NCI-H774 (cell line): Measurements from ENCODE around the gene CLEC2A.
"Not testable (repeated sequence)": the region's sequence is repeated elsewhere in the genome, so short reads cannot be mapped to it uniquely, and the experiment has no call there.

ENCODE experiments used
- DNase-seq: peaks from one replicate; lab custom pipeline; 2025; lab: John Stamatoyannopoulos, UW

The CLEC2A gene

DNA sequence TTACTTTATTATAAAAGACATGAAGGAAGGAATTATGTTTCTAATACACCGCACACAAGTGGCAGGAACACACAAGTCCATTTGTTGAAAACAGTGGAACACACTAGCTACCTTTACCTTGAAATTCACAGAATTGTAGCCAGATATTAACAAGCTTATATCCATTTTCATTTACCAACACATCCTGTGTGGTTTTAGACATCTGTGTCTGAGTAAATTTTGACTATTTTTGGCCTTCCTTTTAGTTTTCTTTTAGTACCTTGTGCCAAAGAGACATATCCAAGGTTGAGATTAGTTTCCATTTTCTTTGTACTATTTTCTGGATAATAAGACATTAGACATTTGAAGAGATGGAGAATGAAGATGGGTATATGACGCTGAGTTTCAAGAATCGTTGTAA, 50.9 kb downstream of the CLEC2A start, which contains the start of gene KLRF2:
Gene KLRF2 (plus strand): TSS at position 244 of the 400 bp plus-strand sequence. CDS start 107 bp downstream, at position 351.
- no peak for DNase-seq

DNA sequence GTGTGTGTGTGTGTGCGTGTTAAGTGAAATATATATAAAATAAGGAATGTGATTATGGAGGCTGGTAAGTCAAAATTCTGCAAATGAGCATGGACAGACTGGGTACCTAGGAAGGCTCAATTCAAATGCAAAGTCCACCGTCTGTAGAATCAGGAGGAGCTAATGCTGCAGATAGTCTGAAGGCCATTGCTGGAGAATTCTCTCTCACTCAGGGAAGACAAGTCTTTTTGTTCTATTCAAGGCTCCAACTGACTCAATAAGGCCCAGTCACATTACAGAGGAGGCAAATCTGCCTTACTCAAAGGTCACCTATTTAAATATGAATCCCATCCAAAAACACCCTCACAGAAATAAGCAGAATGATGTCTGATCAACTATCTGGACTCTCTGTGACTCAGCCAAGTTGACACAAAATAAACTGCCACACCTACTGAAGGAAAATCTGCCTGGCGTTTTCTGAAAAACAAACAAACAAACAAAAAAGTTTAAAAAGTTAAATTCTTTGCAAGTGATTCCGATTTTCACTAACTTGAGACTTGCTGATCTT, 51.6 kb downstream of the CLEC2A start:
- no peak for DNase-seq

DNA sequence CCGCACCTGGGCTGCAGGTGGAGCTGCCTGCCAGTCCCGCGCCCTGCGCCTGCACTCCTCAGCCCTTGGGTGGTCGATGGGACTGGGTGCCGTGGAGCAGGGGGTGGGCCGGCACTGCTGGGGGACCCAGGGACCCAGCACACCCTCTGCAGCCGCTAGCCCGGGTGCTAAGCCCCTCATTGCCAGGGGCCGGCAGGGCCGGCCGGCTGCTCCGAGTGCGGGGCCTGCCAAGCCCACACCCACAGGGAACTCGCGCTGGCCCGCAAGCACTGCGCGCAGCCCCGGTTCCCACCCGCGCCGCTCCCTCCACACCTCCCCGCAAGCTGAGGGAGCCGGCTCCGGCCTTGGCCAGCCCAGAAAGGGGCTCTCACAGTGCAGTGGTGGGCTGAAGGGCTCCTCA, 56.0 kb downstream of the CLEC2A start:
- not testable (repeated sequence) for DNase-seq

DNA sequence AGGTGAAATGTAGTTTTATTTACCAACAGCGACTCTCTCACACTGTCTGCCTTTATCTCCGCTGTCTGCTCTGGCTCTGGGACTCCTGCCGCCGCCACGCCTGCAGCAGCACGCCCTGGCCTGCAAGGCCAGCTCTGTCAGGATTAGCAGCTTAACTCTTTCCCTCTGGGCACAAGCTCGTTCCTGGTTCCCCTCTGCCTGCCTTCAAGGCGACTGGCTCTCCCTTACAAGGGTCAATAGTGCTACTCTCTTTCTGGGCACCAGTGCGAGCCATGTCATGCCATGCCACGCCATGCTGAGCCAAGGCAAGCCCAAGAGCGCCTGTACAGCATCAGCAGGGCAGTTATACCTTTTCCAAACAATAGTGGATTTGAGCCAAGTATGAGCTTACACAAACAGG, 59.4 kb downstream of the CLEC2A start:
- no peak for DNase-seq

DNA sequence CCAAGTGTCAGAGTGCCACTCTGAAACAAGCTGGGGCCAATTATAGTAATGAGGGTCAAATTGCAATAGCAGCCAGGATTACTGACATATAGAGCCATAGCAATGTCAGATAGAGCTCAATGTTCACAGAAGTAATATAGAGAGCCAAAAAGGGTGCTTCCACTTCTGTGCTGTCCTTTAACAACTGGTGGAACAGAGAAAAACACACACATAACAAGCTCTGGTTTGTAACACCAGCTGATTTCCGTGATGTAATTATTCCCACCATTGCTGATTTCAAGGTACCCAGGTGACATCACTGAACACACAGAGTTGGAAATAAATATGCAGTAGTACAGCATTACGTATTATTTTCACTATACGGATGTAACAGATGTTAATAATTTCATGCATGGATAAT, 60.0 kb downstream of the CLEC2A start:
- DNase-seq, result no peak

DNA sequence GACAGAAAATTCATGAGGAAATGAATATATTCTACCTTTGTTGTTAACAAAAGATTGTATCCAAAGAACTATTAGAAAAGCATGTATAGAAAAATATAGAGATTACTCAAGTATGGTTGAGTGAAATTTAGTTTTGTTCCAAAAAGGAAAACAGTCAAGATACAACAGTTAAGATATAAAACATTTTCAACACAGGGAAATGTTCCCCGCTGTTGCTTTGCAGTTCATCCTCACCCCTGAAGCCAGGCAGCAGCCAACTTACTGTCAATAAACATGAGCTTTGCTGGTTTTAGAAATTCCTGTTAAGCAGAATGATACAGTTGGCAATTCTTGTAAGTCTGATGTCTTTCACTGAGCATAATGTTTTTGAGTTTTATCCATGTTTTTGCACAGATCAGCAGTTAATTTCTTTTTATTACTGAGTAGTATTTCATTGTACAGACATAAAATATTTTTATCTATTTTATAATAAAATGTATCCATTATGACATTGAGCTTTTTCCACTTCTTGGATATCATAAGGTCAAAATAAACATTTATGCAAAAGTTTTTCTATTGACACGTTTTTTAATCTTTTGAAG, 61.8 kb downstream of the CLEC2A start:
- no peak for DNase-seq

DNA sequence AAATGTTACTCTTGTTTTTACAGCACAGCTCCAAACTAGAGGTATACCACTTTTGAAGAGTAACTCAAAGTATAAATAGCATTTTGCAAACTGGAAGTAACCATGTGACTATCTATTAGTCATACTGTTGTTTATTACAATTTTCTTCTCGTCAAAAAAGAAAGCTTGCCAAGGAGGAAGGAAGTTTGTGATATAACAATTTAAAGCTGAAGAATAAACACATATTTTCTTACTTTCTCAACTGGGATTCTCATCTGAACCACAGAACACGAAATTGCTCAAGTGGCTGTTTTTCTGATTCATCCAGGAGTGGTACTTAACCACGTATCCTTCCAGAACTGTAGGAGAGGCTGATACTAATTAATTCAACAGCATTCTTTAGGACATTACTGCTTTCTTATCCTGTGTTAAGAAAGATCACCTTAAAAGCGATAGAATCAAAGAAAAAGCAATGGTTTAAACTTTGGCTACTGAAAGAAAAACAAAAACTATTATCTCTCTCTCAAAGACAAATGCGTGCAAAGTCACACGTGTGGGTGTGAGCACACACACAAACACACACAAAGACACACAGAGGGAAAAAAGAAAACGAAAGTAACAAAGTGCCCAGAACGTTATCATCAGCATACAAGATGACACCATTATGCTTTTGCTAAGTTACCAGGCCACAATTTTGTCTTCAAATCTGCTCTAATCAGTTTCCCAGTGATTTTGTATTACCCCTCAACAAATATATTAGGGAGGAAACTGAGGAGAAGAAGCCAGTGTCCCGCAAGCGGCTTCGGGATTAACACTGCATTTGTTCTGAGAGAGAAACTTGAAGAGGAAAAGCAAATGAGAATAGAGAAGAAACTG, 62.6 kb downstream of the CLEC2A start, which contains the start of gene CLEC2B:
Gene CLEC2B (minus strand): TSS at position 48 of the 855 bp plus-strand sequence.
- no peak for DNase-seq

DNA sequence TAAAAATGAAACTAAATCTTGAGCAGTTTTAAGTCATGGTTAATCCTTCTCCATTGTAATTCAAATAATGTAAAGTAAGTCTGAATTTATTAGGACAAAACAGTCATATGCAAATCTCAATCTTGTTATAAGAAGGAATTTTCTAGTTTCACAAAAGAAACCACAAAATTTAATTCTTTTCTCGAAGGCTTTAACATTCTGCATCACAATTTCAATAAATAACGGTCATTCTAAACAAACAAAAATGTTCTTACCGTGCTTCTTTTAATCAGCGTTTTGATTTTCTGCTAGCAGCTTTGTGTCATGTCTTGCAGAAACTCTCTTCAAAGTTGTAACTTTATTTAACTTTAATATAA, 63.2 kb downstream of the CLEC2A start:
- no peak for DNase-seq

DNA sequence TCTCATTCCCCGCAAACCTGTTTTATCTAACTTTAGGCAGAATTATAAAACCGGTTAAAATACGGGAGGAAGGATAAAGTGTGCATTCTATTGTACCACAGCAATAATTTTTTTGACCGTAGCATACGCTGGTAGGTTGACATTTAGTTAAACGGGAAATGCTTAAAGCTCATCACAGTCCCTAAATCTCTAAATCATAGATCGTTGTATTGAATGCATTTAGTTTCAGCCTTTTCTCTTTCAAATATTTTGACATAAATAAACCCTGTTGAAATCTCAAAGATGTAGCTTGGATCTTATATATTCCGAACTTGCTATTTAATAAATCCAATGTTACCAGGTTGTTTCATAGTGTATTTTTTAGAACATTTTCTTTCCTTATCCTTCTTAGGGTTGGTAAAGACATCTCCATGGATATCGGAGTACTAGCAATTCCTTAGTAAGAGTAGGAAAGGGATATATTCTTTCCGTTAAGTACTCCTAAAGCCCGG, 63.8 kb downstream of the CLEC2A start:
- DNase-seq, result no peak

DNA sequence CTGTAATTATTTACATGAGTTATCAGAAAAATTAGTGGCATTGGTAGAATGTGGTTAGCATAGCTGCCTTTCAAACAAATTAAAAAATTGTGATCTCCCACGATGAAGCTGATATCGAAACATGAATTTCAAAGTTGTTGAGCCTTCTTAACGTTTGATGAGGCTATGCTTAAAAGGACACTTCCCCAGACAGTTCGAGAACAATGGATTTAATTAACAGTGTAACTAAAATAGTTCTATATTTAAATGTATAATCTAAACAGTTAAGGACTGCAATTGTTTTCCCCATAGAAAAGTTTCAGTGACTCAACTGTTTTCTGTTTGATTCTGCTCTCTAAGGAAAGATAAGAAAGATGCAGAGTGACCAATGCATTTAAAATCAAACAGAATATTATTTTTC, 64.6 kb downstream of the CLEC2A start:
- no peak for DNase-seq

DNA sequence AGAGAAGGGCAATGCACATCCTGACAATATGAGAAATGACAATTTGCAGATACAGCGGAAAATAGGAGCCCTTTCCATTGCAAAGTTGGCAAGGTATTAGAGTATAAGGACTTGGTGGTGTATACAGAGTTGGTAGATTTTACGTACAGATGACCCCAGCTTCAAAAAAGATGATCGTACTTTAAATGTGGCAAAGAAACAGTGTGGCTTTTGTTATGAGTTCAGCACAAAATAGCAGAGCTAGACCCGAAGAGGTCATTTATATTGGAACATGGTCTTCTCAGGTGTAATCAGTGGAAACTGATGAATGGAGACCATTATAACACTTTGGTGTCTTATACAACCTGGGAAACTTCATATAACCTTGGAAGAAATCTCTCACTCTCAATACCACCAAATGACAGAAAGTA, 65.3 kb downstream of the CLEC2A start:
- no peak for DNase-seq

DNA sequence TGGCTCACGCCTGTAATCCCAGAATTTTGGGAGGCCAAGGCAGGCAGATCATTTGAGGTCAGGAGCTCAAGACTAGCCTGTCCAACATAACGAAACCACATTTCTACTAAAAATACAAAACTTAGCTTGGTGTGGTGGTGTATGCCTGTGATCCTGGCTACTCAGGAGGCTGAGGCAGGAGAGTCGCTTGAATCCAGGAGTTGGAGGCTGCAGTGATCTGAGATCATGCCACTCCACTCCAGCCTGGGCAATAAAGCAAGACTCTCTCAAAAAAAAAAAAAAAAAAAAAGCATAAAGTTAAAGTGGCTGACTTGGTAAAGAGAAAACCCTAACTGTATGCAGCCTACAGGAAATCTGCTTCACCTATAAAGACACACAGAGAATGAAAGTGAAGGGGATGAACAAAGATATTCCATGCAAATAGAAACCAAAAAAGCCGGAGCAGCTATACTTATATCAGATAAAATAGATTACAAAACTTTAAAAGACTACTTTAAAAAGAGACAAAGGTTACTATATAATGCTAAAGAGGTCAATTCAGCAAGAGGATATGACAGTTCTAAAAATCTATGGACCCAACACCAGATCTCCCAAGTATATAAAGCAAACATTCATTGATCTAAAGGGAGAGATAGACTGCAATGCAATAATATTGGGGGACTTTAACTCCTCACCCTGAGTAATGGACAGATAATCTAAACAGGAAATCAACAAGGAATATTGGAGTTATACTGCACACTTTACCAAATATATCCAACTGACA, 67.1 kb downstream of the CLEC2A start:
- DNase-seq, result no peak
